22Rv1 (cell line): ENCODE measurements around the gene LYRM1.

Experiments
- H3K27ac ChIP-seq: fragments of 450-650 bp; 2 replicates; pipeline ENCODE4 v1.5.1; 2017
- CTCF ChIP-seq: fragments of 450-650 bp; IDR thresholded peaks from 2 replicates; pipeline ENCODE4 v1.5.1; 2017; ENCODE audit warnings: mild to moderate bottlenecking
- ZFX ChIP-seq: fragments of 450-650 bp; IDR thresholded peaks from 2 replicates; pipeline ENCODE4 v1.6.1; 2017; ENCODE audit warnings: antibody characterized with exemption, borderline replicate concordance

LYRM1 gene

GRCh38 chr16:20911361-20911760 is 10.8 kb downstream of the LYRM1 start:
- no peak overlapping the region for H3K27ac ChIP-seq
- TF ChIP-seq ZFX = no peak
- TF ChIP-seq CTCF = no peak

DNA sequence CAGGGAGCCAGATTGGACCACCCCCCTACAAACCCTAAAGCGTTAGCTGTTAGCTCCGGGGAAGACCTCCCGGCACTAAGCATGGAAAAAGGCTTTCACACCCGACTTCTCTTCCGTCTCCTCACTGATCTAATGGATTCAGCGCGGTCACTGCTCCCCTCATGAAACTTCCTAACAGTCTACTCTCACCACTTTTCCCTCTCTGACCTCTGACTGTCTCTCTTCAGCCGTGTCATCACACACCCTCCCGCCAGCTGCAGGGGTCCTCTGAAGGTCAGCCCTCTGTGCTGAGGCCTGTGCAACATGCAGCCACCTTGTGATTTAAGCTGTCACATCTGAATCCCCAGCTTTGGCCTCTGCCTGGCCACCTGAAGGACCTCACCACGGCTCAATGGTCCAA is 15.7 kb downstream of the LYRM1 start:
- no peak for TF ChIP-seq ZFX
- no peak for TF ChIP-seq CTCF
- H3K27ac ChIP-seq = no peak overlapping the region

DNA sequence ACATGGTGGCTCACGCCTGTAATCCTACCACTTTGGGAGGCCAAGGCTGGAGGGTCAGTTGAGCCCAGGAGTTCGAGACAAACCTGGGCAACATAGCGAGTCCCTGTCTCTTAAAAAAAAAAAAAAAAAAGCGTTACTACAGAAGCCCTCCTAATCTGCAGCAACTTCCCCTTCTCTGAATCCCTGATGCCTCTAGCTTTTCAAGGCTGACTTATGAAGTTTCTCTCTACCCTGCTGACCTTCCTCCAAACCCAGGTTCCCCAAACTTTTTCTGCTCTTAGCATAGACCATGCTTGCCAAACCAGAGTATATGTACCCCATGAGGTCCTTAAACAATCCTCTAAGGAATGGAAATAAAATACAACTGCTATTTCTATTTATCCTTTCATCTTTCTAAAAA is 16.4 kb downstream of the LYRM1 start:
- TF ChIP-seq CTCF (no peak), ZFX (no peak)
- H3K27ac ChIP-seq = no peak overlapping the region

GRCh38 chr16:20918486-20919239 is 18.1 kb downstream of the LYRM1 start:
- no peak for TF ChIP-seq CTCF
- TF ChIP-seq ZFX = no peak
- H3K27ac ChIP-seq = no peak overlapping the region

DNA sequence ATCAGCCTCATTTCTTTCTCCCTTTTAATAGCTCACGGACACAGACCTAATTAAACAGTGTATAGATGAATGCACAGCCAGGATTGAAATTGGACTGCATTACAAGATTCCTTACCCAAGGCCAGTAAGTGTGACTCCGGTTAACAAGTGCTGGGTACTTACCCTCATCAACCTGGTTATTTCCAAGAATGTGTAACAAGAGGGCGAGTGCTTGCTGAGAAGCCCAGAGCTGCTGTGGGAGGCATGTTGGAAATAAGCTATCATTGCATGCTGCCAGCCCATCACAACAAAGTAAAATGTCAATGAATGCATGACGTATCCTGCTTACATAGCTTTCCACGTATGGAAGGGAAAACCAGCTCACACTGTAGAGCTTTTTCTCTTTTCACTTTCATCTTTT is 19.5 kb downstream of the LYRM1 start:
- no peak for TF ChIP-seq ZFX
- no peak for TF ChIP-seq CTCF

GRCh38 chr16:20920799-20921198 is 20.2 kb downstream of the LYRM1 start:
- H3K27ac ChIP-seq = no peak overlapping the region
- no peak for TF ChIP-seq ZFX
- TF ChIP-seq CTCF = no peak

More for the DNA sequence above, 19.5 kb downstream of the LYRM1 start:
- H3K27ac ChIP-seq = no peak overlapping the region

GRCh38 chr16:20923876-20924275 is 23.3 kb downstream of the LYRM1 start:
- TF ChIP-seq CTCF (no peak), ZFX (no peak)
- no peak overlapping the region for H3K27ac ChIP-seq
